Measurements from ENCODE around the gene BST1.

The BST1 gene, protein sequence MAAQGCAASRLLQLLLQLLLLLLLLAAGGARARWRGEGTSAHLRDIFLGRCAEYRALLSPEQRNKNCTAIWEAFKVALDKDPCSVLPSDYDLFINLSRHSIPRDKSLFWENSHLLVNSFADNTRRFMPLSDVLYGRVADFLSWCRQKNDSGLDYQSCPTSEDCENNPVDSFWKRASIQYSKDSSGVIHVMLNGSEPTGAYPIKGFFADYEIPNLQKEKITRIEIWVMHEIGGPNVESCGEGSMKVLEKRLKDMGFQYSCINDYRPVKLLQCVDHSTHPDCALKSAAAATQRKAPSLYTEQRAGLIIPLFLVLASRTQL

DNA sequence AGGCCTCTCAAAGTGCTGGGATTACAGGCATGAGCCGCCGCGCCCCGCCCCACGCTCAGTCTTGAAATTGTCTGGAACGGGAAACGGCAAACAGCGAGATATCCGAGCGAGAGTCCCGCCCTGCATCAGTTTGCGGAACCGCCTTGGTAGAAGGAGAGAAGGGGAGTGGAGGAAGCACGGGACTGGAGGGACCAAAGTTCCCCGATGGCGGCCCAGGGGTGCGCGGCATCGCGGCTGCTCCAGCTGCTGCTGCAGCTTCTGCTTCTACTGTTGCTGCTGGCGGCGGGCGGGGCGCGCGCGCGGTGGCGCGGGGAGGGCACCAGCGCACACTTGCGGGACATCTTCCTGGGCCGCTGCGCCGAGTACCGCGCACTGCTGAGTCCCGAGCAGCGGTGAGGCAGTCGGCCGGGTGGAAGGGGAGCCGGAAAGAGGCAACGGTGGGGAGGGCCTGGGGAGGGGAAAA, at the start of gene BST1:
BST1 (plus strand) TSS at position 125 of the 463 bp plus-strand sequence; CDS start at position 205, 80 bp downstream.
- peak; percentile 74 for DNase-seq

DNA sequence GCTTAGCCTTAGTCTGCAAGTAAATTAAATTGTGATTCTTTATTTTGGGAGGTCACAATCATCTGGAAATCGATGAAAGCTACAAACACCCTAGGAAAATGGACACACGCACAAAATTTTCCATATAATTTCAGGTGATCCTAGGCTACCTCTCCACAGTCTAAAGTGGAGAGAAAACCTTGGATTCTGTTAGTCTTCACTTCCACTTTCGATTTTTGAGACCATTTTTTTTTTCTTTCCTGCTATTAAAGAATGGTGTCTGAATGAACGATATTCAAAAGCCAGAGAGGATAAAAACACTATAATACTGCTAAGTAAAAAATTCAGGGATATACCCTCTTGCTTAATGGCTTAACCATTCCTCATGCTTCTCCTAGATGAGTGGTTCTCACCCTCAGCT, 49.4 kb upstream of the BST1 start:
- DNase-seq: no peak

DNA sequence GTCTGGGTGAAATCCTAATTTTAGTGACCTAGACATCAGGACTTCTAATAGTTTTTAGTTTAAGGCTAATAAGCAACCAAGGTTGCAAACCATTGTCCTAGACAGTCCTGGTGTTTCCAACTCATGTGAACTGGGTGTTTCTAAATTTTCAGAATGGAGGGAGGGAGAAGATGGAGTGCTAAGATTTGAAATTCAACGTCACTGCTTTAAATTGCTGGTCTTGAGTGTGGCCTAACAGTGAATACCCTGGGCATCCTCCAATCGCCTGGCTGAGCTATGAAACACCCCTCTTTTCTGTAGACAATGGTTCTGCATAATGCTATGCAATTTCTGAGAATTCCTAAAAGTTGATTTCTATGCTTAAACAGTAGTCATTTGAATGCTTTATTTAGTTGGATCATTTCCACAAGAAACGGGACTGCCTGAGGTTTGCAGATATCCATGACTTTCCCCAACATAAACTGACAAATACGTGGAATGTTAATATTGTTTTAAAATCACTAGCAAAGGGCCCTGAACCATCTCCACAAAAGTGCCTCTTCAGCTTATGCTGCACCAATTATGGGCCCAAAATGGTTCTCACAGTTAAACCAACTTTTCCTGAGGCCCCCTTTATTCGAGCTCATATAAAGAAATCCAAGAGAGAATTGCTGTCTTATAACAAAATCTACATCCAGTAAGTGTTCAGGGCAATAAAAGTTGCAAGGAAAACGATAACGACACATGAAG, 48.8 kb upstream of the BST1 start:
- no peak for DNase-seq

DNA sequence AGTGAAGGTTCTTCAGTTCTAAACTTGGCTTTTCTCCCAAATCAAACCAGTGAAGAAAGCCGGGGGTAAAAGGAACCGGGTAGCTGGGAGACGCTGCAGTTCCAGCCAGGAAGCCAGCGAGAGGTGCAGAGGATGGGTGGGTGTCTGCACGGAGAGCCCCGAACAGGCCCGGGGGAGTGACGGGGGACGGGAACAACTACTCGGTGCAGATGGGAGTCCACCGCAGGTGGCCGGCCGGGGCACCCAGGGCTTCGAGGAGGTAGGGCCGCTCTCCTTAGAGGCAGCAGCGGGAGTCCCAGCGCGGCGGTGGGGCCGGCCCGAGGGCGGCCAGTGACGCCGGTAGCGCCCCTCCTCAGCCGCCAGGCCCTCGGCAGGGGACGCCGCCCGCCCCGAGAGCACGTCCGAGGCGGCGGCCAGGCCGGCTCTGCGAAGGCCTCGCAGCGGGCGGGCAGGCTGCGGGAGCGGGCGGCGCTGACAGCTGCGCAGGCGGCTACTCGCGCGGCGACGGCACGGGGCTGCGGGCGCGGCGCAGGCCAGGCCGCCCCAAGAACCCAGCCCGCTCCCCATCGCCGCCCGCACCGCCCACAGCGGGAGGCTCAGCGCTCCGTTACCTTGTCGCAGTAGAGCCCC, 48.2 kb upstream of the BST1 start:
- no peak for DNase-seq

DNA sequence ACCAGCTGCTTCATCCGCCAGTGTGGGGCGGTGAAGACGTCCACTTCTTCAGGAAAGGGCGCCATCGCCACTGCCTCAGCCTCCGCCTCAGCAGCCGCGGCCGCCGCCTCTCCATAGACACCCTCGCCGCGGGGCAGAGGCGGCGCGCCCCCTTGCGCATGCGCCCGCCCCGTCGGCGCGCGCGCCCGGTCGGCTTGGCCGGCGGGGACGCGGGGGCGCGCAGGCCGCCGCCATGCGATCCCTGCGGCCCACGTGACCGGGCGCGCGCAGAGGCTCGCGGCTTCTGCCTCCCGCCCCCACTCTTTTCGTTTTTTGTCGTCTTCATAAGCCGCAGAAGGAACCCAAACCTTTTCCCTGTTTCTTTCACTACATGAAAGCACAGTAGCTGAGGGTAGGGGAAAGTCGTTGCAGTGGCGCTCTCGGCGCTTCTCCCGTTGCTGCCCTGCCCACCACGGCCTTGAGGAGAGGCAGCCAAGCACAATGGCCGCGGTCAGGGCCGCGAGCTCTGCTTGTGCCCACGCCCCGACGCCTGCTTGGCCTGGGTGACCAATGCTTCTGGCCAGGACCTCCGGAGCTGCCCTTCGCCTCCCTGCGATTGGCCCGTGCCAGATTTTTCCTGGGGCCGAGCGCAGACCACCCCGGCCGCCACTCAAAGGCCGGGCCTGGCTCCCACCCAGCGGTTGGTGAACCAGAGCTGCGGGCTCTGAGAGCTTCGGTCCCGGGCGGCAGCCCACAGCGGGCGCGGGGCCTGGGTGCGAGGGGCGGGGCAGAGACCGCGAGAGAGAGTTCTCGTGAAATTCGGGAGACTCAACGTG, 47.4 kb upstream of the BST1 start, which contains the start of gene FBXL5:
FBXL5 (minus strand) TSS at position 135 of the 815 bp plus-strand sequence; CDS start at position 65, 70 bp downstream.
- DNase-seq: peak; percentile 71

DNA sequence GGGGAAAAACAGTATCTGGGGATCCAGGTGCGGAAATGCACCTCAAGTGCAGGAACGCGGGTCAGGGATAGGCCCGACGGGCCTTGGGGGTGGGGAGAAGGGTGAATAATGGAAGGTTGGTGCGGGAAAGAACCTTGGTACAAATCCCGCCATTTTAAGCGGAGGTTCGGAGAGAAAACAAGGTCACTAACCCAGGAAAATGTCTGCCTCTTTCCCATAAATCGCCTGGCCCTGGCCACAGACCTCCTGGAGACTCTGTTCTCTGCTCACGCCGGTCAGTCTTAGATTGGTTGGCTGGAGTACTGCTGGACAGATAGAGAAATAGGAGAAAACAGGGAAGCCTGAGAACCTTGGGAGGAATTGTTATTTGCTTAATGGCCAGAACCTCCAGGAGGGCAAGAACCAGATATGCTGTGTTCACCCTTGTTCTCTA, 46.8 kb upstream of the BST1 start:
- DNase-seq: no peak

DNA sequence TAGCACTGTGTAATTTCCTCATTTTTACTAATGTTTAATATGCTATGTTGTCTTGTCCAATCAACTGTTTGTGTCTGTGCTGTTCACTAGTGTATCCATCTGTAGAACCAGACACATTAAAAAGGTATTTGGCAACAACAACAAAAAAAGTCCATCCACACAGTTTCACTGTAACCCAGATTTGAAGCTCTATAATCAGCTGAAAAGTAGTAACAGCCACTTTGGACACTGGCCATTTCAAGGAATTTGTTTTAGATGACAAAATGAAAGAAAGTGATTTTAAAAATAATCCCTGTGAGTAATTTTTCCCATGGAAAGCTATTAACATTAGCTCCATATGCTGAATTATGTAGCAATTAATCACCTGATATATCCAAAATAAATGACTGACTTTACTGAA, 45.5 kb upstream of the BST1 start:
- DNase-seq: no peak

DNA sequence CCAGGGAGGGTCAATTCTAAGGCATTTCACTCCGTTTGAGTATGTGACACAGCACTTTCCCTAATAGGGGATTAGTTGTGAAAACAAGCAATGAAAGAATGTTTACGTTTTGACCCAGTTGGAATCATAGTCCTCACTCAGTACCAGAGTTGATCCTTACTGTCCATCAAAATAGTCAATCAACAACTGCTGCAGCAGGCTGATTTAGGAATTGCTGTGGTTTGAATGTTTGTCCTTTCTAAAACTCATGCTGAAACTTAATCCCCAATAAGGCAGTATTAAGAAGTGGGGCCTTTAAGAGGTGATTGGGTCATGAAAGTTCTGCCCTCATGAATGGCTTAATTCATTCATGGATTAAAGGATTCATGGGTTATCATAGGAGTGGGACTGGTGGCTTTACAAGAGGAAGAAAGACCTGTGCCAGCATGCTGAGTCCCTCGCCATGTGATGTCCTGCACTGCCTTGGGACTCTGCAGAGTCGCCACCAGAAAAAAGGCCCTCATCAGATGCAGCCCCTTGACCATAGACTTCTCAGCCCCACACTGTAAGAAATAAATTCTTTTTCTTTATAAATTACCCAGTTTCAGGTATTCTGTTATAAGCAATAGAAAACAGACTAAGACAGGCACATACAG, 44.6 kb upstream of the BST1 start:
- DNase-seq: no peak

DNA sequence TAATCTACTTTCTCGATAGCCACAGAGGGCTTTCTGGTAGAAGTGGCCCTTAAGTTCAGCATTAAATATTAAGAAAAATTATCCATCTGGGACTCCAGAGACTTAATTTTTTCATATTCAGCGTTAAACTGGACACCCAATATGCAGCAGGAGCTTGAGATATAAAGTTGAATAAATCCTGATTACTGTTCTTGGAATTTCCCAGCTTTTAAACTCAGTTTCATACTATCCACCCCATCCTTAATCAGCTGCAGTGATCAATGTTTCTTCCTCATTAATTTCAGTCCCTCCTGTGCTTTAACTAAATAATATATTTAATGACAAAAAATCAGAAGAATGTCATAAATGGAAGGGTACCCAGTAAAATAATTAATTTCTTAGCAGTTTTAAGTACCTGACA, 44.1 kb upstream of the BST1 start:
- no peak for DNase-seq

DNA sequence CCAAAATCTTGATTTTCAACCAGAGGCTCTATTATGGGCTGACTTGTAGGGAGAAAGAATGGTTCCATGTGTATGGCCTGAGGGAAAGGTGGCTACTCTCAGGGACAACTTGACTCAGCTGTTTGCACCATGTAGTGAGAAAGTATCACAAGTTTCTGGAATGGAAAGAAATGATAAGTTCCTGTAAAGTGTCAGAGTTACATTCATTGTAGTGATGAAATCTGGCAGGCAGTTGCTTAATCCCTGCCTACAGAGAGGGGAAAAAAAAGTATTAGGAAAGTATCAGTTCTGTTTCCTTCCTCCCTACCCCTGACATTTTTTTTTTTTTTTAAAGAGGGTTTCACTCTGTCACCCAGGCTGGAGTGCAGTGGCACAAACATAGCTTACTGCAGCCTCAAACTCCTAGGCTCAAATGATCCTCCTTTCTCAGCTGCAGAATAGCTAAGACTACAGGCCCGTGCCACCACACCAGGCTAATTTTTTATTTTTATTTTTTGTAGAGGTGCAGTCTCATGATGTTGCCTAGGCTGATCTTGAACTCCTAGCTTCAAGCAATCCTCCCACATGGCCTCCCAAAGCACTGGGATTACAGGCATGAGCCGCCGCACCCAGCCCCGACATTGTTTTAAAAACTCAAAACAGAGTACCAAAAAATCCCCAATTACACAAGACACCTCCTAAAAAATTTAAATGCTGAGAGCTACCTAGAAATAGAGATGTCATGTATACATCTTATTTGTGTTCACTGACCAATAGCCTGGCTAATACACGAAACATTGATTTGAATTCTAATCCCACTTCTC, 42.9 kb upstream of the BST1 start:
- DNase-seq: peak; percentile 98

DNA sequence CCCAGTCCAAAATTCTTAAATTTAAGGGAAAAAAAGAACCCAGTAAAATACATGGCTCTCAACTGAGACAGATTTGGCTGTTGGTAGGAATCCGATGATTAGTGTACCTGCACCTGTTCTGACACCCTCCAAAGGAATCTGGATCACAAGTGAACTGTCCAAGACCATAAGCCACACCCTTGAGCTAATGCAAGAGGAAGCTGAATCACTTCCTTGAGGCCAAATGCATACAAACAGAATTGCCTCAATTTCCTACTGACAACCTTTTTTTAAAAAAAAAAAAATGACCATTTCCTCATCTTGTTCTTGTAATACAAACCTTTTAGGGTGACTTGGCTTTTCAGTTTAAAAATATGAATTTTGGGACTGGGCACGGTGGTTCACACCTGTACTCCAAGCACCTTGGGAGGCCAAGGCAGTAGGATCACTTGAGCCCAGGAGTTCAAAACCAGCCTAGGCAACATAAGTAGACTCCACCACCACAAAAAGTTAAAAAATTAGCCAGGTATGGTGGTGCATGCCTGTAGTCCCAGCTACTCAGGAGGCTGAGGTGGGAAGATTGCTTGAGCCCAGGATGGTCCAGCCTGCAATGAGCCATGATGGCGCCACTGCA, 37.0 kb upstream of the BST1 start:
- peak; percentile 93 for DNase-seq

DNA sequence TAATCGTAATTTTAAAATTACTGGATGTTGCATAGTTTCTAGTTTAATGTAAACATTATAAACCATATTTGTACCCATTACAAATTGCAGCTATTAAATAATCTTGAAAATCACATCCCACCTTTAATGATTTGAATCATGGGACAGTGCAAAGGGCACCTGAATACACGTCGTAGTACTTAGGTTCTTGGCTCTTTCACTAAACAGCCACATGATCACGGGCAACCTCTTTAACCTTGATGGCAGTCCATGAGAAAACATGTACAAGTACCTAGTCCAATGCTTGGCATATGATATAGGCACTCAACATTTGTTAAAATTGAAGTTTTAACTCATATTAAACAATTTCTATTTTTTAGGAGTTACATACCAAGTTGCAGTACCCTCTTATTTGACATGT, 35.9 kb upstream of the BST1 start:
- no peak for DNase-seq

DNA sequence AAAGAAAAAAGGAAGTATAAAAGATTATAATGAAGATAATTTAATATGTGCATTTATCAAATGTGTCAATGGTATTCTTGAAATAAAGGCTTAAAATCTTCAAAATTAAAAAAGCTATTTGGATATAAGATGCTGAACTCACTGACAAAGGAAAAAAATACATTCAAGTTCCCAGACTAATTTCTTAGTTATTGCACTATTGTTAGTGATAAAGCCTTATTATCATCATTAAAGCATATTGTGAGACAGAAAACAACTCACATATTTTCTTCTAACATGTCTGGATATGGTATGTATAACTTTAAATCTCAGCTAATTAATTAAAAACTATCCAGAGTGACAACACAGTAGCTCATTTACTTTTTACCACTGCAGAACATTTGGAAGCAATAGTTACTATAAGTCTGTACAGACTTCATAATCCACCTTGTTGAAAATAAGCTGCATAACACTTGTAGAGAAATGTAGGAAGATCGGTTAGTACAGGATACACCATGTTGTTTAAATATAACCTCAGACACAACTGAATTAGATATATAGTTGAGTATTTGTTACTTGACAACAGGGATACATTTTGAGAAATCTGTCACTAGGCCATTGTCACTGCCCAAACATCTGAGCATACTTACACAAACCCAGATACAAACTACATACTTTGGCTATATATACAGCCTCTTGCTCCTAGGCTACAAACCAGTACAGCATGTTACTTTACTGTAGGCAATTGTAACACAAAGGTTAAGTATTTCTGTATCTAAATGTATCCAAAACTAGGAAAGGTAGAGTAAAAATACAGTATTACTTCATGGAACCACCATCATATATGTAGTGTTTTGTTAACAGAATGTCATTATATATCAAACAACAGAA, 34.1 kb upstream of the BST1 start:
- no peak for DNase-seq

DNA sequence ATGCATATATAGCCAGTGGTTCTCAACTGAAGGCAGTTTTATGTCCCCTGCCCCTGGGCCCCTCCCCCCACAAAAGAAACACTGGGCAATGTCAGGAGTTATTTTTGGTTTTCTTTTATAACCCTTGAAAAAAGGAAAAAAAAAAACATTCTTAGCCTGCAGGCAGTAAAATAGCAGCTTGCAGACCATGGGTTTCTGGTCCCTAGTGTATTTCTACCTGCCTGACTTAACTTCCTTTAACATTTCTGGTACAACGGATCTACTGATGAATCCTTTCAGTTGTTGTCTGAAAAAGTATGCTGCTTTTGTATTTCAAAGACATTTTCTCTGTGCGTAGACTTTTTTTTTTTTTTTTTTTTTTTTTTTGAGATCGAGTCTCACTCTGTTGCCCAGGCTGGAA, 32.3 kb upstream of the BST1 start:
- no peak for DNase-seq

DNA sequence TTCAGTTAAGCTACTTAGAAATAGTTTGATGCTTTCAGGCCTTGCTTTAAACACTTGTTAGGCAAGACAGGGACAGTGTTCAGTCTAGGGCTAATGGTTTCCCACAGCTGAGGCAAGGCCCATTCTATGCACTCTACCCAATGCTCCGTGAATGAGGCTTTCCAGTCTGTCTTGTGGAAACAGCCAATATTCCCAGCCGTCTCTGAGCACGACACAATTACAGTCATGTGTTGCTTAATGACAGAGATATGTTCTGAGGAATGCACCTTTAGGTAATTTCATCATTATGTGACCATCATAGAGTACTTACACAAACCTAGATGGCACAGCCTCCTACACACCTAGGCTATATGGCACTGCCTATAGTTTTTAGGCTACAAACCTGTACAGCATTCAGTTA, 30.8 kb upstream of the BST1 start:
- no peak for DNase-seq

DNA sequence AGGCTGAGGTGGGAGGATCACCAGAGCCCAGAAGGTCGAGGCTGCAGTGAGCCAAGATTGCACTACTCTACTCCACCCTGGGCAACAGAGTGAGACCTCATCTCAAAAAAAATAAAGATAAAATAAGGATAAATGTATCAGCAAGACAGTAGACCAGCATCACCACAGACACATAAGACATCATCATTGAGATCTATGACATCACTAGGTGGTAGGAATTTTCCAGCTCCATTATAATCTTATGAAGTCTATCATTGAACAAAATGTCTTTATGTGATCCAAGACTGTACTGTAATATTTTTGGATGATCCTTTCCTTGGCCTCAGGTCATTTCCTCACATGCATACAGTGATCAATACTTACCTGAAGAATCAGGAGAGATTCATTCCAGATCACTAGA, 29.5 kb upstream of the BST1 start:
- no peak for DNase-seq

DNA sequence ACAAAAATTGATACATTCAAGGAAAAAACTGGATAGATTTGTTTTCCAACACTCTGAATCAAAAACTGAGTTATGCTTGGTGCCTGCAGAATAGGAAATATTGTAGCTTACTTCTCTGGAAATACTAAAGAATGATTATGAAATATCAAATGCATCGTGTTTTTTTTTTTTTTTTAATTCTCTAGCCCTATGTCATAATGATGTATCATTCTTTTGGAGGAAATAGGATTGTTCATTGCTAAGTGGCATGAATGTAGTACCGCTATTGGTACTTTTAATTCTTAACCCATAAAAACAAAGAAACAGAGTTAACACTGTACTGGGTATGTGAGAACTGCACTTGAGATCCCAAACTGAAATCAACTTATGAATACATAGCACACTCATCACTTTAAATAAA, 28.8 kb upstream of the BST1 start:
- DNase-seq: no peak

DNA sequence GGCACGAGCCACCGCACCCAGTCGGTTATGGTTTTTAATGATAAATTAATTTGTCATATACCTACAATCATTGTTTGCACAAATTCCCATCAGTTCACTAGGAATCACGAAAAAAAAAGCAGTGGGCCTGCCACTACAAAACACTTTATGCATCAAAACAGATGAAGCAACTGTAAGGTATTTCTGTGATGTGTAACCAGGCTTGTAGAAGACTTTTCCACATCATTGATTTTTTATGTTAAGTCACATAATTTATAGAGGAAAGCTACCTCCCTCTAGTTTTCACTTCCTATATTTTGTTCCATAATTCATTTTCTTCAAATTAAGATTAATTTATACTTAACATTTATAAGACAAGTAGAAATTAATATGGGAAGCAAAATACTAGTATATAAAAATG, 27.9 kb upstream of the BST1 start:
- no peak for DNase-seq

DNA sequence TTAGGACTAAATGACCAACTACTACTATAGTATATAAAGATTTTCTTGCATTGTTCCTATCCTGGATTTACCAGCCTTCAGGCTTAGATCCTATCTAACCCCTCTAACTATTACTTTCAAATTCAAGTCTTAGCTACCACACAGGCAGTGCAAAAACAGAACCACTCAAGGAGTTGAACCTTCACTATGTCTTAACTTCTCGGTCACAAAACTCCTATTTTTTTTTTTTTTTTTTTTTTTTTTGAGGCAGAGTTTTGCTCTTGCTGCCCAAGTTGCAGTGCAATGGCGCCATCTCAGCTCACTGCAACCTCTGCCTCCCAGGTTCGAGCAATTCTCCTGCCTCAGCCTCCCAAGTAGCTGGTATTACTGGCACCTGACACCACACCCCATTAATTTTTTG, 27.5 kb upstream of the BST1 start:
- peak; percentile 50 for DNase-seq

DNA sequence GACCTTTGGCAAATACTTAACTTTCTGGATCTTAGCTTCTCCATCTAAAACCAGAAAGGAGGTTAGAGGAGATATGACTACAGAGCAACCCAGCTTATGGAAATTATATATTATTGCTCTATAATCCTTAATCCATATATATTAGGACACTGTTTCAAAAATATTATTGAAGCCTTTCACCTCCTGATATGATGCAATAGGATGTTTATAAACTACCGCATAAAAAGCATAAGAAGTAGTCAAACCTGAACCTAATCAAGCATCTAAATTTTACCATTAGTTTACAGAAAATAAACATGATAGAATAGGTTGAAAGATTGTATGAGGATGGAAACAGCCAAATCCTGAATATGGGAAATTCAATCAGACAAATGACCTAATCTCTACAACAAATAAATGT, 26.8 kb upstream of the BST1 start:
- DNase-seq: no peak

All from MV-4-11 (cell line).